C4-2B (cell line): ENCODE results near the gene TLX2.

Experiments used
- CTCF ChIP-seq: fragments of 450-650 bp; conservative IDR thresholded peaks from 2 replicates; pipeline ENCODE4 v1.5.1; 2017; ENCODE audit warnings: mild to moderate bottlenecking
- ZFX ChIP-seq: fragments of 450-650 bp; IDR thresholded peaks from 2 replicates; pipeline ENCODE4 v1.6.1; 2017

GRCh38 chr2:74499267-74499939, 14.8 kb upstream of the TLX2 start, which contains the start of gene LBX2:
- no peak for TF ChIP-seq CTCF
- no peak for TF ChIP-seq ZFX
